A549 treated with AZD9567 at 1 μM for 4 hours (cell line): Measurements from ENCODE around the gene CTAGE15. TPM values are rescaled to one million over a fixed set of nuclear protein-coding genes. Genes with fewer than 3 reads are reported as not detected.

Source experiments
- total RNA-seq: library from RNA; stranded (reverse); fragments of 200-300 nt; extraction: Qiagen RNA extraction; gene quantifications from 5 replicates; pipeline ENCODE4 v1.2.3, GENCODE V29; 2022; ENCODE audit not compliant: insufficient read depth

Gene CTAGE15, protein sequence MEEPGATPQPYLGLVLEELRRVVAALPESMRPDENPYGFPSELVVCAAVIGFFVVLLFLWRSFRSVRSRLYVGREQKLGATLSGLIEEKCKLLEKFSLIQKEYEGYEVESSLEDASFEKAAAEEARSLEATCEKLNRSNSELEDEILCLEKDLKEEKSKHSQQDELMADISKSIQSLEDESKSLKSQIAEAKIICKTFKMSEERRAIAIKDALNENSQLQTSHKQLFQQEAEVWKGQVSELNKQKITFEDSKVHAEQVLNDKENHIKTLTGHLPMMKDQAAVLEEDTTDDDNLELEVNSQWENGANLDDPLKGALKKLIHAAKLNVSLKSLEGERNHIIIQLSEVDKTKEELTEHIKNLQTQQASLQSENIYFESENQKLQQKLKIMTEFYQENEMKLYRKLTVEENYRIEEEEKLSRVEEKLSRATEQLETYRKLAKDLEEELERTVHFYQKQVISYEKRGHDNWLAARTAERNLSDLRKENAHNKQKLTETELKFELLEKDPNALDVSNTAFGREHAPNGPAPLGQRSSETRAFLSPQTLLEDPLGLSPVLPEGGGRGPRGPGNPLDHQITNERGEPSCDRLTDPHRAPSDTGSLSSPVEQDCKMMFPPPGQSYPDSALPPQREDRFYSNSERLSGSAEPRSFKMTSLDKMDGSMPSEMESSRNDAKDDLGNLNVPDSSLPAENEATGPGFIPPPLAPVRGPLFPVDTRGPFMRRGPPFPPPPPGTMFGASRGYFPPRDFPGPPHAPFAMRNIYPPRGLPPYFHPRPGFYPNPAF
- total RNA-seq, result not detected in 5 replicates

DNA sequence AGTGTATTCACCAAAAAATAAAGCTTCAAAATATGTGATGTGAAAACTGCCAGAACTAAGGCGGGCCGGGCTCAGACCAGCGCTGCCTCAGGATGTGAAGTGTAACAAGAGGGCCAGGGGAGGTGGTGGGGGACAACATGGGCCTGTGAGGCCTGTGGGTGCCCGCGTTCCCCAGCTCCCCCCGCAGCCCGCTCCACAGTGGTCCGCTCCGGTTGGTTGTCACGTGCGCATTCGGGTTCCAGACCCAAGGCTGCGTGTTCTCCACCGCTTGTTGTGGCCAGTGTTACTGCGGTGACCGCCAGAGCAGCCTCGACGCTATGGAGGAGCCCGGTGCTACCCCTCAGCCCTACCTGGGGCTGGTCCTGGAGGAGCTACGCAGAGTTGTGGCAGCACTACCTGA, at the start of gene CTAGE15:
CTAGE15 (plus strand) TSS at position 301 of the 400 bp plus-strand sequence; CDS start at position 318, 17 bp downstream.

DNA sequence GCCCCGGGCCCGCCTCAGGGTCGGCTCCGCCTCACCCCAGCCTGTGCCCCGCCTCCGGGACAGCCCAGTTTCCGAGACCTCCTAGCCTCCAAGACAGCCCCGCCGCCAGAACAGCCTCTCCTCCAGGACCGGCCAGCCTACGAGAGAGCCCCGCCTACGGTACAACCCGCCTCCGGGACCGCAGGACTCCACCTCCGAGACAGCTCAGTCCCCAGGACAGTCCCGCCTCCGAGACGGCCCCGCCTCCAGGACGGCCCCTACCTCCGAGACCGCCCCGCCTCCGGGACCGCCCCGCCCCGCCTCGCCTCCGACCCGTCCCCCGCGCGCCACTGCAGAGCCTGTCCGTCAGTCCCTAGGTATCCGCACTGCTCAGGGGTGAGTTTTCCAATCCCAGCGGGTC, 49.0 kb downstream of the CTAGE15 start, which contains the start of gene TCAF2:
TCAF2 (plus strand) TSS at position 329 of the 400 bp plus-strand sequence.

Other genes starting within 250 kb of the CTAGE15 start
- 0.26 to 0.41 TPM (median 0.37 TPM) in 4 of 5 replicates, not detected in the other for gene FAM131B, start 209.1 kb upstream of the CTAGE15 start, total RNA-seq
- 156 to 180 TPM (median 176 TPM) in 5 replicates for gene ZYX, start 190.5 kb upstream of the CTAGE15 start, total RNA-seq
- gene EPHA1, start 162.9 kb upstream of the CTAGE15 start, total RNA-seq, result 0.03 to 0.05 TPM in 2 of 5 replicates, not detected in the others
- gene TAS2R60, start 128.3 kb upstream of the CTAGE15 start, total RNA-seq, result not detected in 5 replicates
- gene TAS2R41, start 93.9 kb upstream of the CTAGE15 start, total RNA-seq, result not detected in 5 replicates
- gene TCAF2, start 49.2 kb downstream of the CTAGE15 start, total RNA-seq, result 0.62 to 0.99 TPM (median 0.89 TPM) in 5 replicates
- not detected in 5 replicates for gene CTAGE6, start 185.9 kb downstream of the CTAGE15 start, total RNA-seq